ENCODE measurements around the gene SMIM34. TPM values are rescaled to one million over a fixed set of nuclear protein-coding genes. Genes with fewer than 3 reads are reported as not detected.

Gene SMIM34, protein sequence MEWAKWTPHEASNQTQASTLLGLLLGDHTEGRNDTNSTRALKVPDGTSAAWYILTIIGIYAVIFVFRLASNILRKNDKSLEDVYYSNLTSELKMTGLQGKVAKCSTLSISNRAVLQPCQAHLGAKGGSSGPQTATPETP
- not detected in 2 replicates for total RNA-seq

GRCh38 chr21:34423805-34424204, at the start of gene SMIM34:
SMIM34 (minus strand) TSS chr21:34423951; CDS start chr21:34423839, 112 bp downstream.

DNA sequence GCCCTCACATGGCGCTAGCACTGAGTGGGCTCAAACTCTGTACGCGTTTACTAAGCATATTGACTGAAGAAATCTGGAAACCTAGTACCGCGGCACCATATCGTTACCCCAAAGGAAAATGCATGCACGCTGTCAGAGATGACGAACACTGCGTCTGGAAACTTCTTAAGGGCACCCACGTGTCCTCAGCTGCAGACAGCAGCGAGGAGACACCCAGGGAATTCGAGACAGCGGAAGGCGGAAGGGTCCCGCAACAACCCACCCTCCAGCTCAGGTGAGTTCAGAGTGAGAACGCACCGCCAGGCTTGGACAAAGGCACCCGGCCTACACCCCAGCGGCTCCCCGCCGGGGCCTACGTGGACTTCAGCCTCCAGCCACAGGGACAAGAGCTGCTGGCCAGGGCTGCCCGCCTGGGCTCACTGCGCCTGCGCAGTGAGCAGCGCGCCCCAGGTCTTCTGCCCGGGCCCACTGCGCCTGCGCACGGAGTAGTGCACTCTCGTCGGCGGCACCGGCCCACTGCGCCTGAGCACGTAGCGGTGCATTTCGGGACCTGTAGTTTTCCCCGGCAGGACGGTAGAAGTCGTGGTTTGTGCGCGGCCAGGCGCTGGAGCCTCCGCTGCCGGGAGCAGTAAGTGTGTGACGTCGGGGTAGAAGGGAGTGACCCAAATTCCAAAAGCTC, 48.7 kb downstream of the SMIM34 start, which contains the start of gene SMIM11:
TSS of gene SMIM11 (plus strand) at position 568 of the 679 bp plus-strand sequence. CDS start 3,998 bp downstream, outside the sequence.

Other genes with a start within 250 kb of the SMIM34 start
- not detected in 2 replicates for gene KCNE2, start 59.9 kb downstream of the SMIM34 start, total RNA-seq
- gene SMIM11, start 48.4 kb downstream of the SMIM34 start, total RNA-seq: 14.0 and 14.1 TPM in 2 replicates
- gene KCNE1, start 88.3 kb upstream of the SMIM34 start, total RNA-seq: under 0.01 and 0.25 TPM in 2 replicates
- 42.1 and 47.9 TPM in 2 replicates for gene RCAN1, start 191.2 kb upstream of the SMIM34 start, total RNA-seq
- gene CLIC6, start 245.0 kb upstream of the SMIM34 start, total RNA-seq: not detected in 2 replicates

Data from bladder microvascular endothelial cell (primary cell).